ENCODE data around the gene NDST3. TPM values are rescaled to one million over a fixed set of nuclear protein-coding genes. Genes with fewer than 3 reads are reported as not detected.
A peak's percentile ranks its signal among the peaks of the same experiment; 100 is the strongest.

The NDST3 gene
- total RNA-seq, 1 experiment from 2014 or later, result 0.70 TPM

GRCh38 chr4:118158763-118159375, 124.6 kb downstream of the NDST3 start:
- Mint-ChIP-seq H3K27ac (peak overlapping the region in 1 of 3 experiments; percentile 26; a peak in 1 of 7 replicates), H3K9me3 (peaks cover 21 to 23% of the 10 kb centered on the region in 2 experiments; a peak in 4 of 5 replicates), H3K27me3 (ENCODE audit: low read depth) (no peaks in the 10 kb centered on the region), H3K4me1 (no peaks in the 10 kb centered on the region; a peak in 1 of 4 replicates), H3K4me3 (no peak overlapping the region), H3K36me3 (ENCODE audit: insufficient read depth in 1 of 3, low read depth in 3 of 3) (peaks cover 4 to 25% (median 14%) of the 10 kb centered on the region in 3 experiments; a peak in 4 of 7 replicates)
- H2BK12ac ChIP-seq (ENCODE audit: insufficient read length, low read depth, low read length), result no peak overlapping the region
- no peak overlapping the region for H2AFZ ChIP-seq (ENCODE audit: low read length)
- H2BK5ac ChIP-seq (ENCODE audit: insufficient read length, low read length), result no peak overlapping the region
- no peaks in the 10 kb centered on the region for H3K23me2 ChIP-seq (ENCODE audit: insufficient read length, low read depth, low read length, poor library complexity, severe bottlenecking)
- no peak overlapping the region for H3K9ac ChIP-seq (ENCODE audit: extremely low read depth, insufficient read length, low read length)
- H3K79me1 ChIP-seq (ENCODE audit: insufficient read depth, low read depth, low read length, poor library complexity, severe bottlenecking), result no peaks in the 10 kb centered on the region
- H3K23ac ChIP-seq (ENCODE audit: insufficient read length, low read depth, low read length), result no peak overlapping the region
- no peak overlapping the region for H3K4ac ChIP-seq (ENCODE audit: low read depth, low read length)
- no peaks in the 10 kb centered on the region for H3K79me2 ChIP-seq (ENCODE audit: insufficient read depth, low read length)
- TF ChIP-seq CTCF (conservative IDR thresholded peaks at IDR 0.05), result no peak
- H3K4me1 ChIP-seq (ENCODE audit: insufficient read depth, low read length), result no peaks in the 10 kb centered on the region
- H3T11ph ChIP-seq (ENCODE audit: low read length), result no peak overlapping the region
- no peak overlapping the region for H2BK120ac ChIP-seq (ENCODE audit: low read depth, low read length, poor library complexity, severe bottlenecking)
- no peak overlapping the region for H3K56ac ChIP-seq (ENCODE audit: insufficient read length, low read depth, low read length)
- no peak overlapping the region for H2AK5ac ChIP-seq (ENCODE audit: insufficient read length, low read length)
- H4K91ac ChIP-seq (ENCODE audit: insufficient read length, low read depth, low read length), result no peak overlapping the region
- no peak overlapping the region for H2BK20ac ChIP-seq (ENCODE audit: low read depth, low read length, poor library complexity, severe bottlenecking)
- no peaks in the 10 kb centered on the region for H4K20me1 ChIP-seq (ENCODE audit: control insufficient read depth, insufficient read depth, insufficient read length)
- no peak overlapping the region for H2BK15ac ChIP-seq (ENCODE audit: low read depth, low read length)
- no peak overlapping the region for H3K4me2 ChIP-seq (ENCODE audit: insufficient read depth, insufficient read length, low read length)
- DNase-seq, result no peak
- H3K14ac ChIP-seq (ENCODE audit: insufficient read depth, low read length), result no peak overlapping the region
- no peaks in the 10 kb centered on the region for H3K27me3 ChIP-seq (ENCODE audit: insufficient read depth, low read length)
- H3K27ac ChIP-seq (ENCODE audit: insufficient read length, low read depth, low read length), result no peak overlapping the region
- no peaks in the 10 kb centered on the region for H3K9me3 ChIP-seq (ENCODE audit: control insufficient read depth, low read depth, low read length)
- no peak overlapping the region for H3K18ac ChIP-seq (ENCODE audit: insufficient read length, low read depth, low read length)
- no peak overlapping the region for H4K8ac ChIP-seq (replicated peaks; ENCODE audit: insufficient read length, low read depth, low read length)
- WGBS (ENCODE audit: extremely low coverage, insufficient read length, low lambda C conversion rate), result no CpG with 5 or more reads among the region's 2 CpGs
- H4K5ac ChIP-seq (ENCODE audit: insufficient read length, low read depth, low read length), result no peak overlapping the region
